GM12874 (cell line): ENCODE data around the gene MYOF.
A peak's percentile ranks its signal among the peaks of the same experiment; 100 is the strongest.

Experiments used
- TF ChIP-seq, protein P1 (sequence below): IDR thresholded peaks from 2 replicates; pipeline ENCODE4 v1.5.1; 2011; ENCODE audit warnings: low read depth, mild to moderate bottlenecking, control low read depth, low read length, moderate library complexity; ENCODE audit not compliant: insufficient read depth

The MYOF gene

DNA sequence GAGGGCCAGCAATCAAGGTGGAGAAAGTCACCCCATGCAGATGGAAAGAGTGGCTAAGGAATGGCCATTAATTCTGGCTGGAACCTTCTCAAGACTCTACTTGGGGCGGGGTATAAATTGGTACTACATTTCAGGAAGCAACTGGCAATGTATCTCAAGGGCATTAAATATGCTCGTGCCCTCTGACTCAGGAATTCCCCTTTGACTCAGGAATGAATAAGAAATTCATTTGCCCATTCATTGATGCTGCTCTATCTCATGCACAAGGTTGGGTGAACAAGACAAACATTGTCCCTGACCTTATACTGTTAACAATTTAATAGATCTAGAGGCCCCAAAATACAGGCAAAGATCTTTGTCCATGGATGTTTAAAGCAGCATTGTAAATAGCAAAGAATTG is 188.1 kb downstream of the MYOF start:
- TF ChIP-seq, protein P1, sequence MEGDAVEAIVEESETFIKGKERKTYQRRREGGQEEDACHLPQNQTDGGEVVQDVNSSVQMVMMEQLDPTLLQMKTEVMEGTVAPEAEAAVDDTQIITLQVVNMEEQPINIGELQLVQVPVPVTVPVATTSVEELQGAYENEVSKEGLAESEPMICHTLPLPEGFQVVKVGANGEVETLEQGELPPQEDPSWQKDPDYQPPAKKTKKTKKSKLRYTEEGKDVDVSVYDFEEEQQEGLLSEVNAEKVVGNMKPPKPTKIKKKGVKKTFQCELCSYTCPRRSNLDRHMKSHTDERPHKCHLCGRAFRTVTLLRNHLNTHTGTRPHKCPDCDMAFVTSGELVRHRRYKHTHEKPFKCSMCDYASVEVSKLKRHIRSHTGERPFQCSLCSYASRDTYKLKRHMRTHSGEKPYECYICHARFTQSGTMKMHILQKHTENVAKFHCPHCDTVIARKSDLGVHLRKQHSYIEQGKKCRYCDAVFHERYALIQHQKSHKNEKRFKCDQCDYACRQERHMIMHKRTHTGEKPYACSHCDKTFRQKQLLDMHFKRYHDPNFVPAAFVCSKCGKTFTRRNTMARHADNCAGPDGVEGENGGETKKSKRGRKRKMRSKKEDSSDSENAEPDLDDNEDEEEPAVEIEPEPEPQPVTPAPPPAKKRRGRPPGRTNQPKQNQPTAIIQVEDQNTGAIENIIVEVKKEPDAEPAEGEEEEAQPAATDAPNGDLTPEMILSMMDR, result no peak

DNA sequence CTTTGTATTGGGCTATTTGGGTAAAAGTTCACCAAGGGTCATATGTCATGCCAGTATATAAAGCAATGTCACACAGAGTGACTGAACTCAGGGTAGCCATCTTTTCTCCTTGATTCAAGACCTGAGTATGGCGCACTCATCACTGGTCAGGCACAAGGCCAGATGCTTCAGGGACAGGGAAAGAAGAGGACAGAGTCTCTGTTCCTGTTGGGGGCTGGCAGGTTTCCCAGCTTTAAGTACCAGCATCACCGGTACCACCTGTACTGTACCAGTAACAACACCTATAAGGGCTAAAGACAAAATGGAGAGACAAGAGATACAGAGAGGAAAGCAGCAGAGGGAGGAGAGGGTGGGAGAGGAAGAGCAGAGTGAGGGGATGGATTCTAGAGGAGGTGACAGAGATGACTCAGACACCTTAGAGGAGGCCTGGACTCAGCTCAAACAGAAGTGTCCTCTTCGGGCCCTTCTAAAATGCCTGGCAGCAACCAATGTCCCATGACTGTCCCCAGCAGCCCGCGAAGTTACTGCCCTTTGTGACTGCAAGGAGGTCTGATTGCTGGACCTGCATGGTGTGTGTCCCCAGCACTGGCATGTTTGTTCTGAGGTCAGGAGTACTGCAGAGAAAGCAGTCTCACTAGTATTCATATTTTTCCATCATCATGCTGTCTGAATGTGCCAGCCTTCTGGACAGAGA is 191.3 kb downstream of the MYOF start:
- TF ChIP-seq, protein P1, result no peak

DNA sequence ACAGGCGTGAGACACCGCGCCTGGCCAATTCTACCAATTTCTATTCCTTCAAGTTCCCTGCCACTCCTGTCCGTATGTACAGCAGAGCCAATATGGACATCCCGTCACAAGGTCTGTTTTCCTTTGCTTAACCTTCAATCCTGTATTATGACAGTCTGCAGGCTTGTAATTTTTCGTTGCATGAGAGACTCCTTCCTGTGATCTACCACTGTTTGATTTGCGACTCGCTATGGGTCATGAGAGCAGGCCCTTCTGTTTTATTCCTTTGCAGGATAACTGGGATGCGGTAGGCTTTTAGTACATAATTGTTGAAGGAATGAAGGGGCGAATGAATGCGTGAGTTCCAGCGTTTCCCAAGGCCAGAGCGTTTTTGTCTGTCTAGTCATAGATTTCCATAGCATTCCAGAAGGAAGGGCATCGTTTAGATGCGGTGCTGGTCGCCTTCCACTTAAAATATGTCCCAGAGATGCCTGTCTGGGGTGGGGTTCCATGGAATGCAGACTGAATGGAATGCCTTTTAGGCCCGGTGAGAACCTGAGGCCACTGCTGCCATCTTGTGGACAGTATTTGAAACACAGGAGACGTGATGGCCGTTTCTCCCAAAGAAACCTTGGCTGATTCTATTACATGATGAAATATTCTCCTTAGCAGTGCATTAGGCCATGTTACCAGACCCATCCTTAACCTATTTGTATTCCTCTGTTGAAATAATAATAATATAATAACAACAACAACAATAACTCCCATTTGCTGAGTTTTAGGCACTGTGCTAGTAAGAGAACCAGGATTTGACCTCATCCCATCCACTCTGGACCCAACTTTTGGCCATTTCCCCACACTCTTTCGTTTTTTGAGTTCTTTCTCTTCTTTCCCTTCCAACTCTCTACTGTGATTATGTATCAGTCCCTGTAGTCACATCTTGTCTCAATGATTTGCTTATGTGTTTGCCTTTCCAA is 193.2 kb downstream of the MYOF start:
- TF ChIP-seq, protein P1, result peak; percentile 68

DNA sequence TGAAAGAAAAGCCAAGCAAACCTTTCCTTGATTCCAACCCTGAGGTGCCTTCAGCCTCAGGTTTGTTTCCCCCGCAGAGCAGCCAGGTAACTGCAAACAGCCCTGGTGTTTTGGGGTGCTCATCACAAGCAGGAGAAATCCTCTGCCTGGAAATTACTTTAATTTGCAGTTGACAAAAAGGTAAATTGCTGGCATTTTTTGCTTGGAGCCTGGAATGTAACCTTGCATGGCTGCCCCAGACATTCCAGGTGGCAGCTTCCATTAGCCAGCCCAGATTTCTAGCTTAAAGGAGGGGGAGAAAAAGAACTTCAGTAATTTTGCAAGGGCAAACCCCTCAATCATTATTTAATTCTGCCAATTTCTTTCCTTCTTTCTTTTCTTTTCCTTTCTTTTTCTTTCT is 194.4 kb downstream of the MYOF start:
- TF ChIP-seq, protein P1, result no peak

DNA sequence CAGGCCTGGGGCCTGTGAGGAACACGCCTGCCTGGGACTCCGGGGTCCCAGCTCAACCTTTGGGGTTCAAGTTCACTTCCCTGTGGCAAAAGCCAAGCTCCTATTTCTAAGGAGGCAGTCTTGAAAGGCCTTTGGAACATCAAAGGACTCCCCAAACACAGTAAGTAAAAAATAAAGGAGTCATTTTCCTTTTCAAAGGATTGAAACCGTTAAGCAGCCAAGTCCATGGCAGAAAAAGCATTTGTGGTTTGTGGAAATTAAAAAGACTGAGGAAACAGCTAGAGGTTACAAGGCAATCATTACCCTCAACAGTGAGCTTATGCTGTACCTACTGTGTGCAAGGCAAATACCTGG is 200.8 kb downstream of the MYOF start:
- TF ChIP-seq, protein P1, result no peak

DNA sequence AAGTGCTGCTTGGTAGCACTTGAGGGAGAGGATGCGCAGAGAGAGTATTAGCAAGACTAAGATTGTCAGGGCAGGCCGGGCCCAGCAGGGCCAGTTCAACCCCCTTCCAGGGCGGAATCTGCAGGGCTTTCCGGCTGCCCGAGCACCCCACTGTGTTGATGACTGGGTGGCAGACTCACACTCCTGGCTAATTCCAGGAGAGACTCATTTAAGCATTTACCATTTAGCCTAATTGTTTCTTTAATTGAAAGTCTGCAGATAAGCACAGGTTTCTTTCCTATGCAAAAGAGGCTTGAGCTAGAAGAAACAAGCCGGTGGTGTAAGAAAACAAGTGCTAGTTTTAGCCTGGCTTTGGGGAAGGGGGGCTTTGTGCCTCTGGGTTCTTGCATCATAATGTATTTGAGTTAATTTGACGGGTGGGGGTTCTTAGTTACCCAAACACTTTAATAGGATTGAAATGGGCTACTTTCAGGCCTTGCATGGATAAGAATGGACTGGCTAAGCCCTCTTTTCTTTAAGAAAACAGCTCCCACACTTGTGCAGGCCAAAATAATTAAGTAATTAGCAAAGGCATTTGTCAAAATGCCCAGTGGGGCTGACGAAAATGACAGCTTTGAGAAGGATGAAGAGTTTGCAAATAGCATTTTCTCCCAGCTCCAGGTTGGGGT is 201.3 kb downstream of the MYOF start:
- TF ChIP-seq, protein P1, result no peak

DNA sequence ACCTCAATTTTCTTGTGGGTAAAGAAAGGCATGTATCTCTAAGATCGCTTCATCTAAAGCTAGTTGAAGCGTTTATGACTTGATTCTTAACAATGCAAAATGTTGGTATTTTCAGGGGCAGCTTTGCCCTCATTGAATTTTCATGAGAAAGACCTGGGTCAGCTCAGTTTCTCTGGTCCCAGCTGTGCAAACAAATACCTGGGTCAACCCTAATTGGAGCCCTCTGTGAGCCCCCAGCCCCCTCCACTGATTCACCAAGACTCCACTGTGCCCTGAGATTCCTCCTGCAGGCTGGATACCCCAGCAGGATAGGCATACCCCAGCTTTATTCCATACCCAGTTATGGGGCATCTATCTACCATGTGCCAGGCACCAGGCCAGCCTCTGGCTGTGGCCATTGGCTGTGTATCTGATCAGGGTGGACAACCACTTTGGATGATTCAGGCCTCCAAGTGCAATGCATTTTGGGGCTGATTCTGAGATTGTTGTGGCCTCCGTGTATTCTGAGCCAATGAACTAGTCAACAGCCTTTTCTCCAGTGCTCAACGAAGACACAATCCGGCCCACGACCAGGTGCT is 201.9 kb downstream of the MYOF start:
- TF ChIP-seq, protein P1, result no peak
